ENCODE data around the gene SYT5.
A peak's percentile ranks its signal among the peaks of the same experiment; 100 is the strongest.
"Not testable (repeated sequence)": the region's sequence is repeated elsewhere in the genome, so short reads cannot be mapped to it uniquely, and the experiment has no call there.

The SYT5 gene

GRCh38 chr19:55216461-55217198, 36.5 kb upstream of the SYT5 start:
- TF ChIP-seq CTCF (IDR thresholded peaks at IDR 0.05; ENCODE audit: low read depth, low read length, missing control alignments), result no peak
- DNase-seq (ENCODE audit: extremely low read depth, low read depth), result peak; percentile 98
- H3K4me3 ChIP-seq (replicated peaks; ENCODE audit: low read depth, low read length), result peak overlapping the region; percentile 43

GRCh38 chr19:55213547-55213946, 33.5 kb upstream of the SYT5 start:
- TF ChIP-seq CTCF (IDR thresholded peaks at IDR 0.05; ENCODE audit: low read depth, low read length, missing control alignments), result no peak
- no peak overlapping the region for H3K4me3 ChIP-seq (replicated peaks; ENCODE audit: low read depth, low read length)
- DNase-seq (ENCODE audit: extremely low read depth, low read depth), result no peak

- peak; percentile 54 for TF ChIP-seq CTCF (IDR thresholded peaks at IDR 0.05; ENCODE audit: low read depth, low read length, missing control alignments)
- no peak for DNase-seq (ENCODE audit: extremely low read depth, low read depth)
- H3K4me3 ChIP-seq (replicated peaks; ENCODE audit: low read depth, low read length), result no peak overlapping the region
Observed at GRCh38 chr19:55212447-55212846, 32.4 kb upstream of the SYT5 start.

- no peak overlapping the region for H3K4me3 ChIP-seq (replicated peaks; ENCODE audit: low read depth, low read length)
- TF ChIP-seq CTCF (IDR thresholded peaks at IDR 0.05; ENCODE audit: low read depth, low read length, missing control alignments), result no peak
- peak; percentile 90 for DNase-seq (ENCODE audit: extremely low read depth, low read depth)
Observed at GRCh38 chr19:55209693-55210472, 29.8 kb upstream of the SYT5 start.

- H3K4me3 ChIP-seq (replicated peaks; ENCODE audit: low read depth, low read length), result no peak within 1 kb of the TSS
- no peak for TF ChIP-seq CTCF (IDR thresholded peaks at IDR 0.05; ENCODE audit: low read depth, low read length, missing control alignments)
- DNase-seq (ENCODE audit: extremely low read depth, low read depth), result no peak
Observed at GRCh38 chr19:55208880-55209692, 29.0 kb upstream of the SYT5 start, which contains the start of gene PTPRH. Gene PTPRH (minus strand): TSS chr19:55209501. CDS start chr19:55209433, 68 bp downstream.

GRCh38 chr19:55206664-55207500, 26.8 kb upstream of the SYT5 start:
- peak; percentile 56 for DNase-seq (ENCODE audit: extremely low read depth, low read depth)
- no peak for TF ChIP-seq CTCF (IDR thresholded peaks at IDR 0.05; ENCODE audit: low read depth, low read length, missing control alignments)
- H3K4me3 ChIP-seq (replicated peaks; ENCODE audit: low read depth, low read length), result no peak overlapping the region

GRCh38 chr19:55202199-55202598, 22.1 kb upstream of the SYT5 start:
- H3K4me3 ChIP-seq (replicated peaks; ENCODE audit: low read depth, low read length); DNase-seq (ENCODE audit: extremely low read depth, low read depth): not testable (repeated sequence)
